ENCODE measurements around the gene WDPCP. TPM values are rescaled to one million over a fixed set of nuclear protein-coding genes. Genes with fewer than 3 reads are reported as not detected.
"Not testable (repeated sequence)": the region's sequence is repeated elsewhere in the genome, so short reads cannot be mapped to it uniquely, and the experiment has no call there.

WDPCP gene
- total and polyA plus RNA-seq, 2 of the 4 experiments (the other 2 are of a cell fraction) = 2.2 to 10.2 TPM

DNA sequence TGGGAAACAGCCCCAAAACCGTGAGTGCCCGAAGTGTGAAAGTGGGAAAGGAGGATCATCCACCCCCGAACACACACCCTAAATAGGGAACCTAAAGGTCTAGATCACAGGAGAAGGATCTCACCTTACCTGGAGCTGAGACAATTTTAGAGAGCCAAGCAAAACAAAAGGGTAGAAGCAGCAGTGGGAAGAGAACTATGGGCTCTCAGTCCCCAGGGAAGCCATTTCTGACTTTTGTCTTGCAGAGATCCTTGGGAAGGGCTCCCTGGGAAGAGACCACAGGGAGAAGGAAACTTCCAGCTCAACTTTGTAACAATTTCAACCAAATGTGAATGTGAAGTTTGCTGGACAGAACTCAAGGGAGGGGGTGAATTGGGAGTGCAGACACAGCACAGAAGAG lies 110.6 kb downstream of the WDPCP start:
- in situ Hi-C loops (cut with MboI; ENCODE audit: low sequenced_read_pairs) = loop anchor here (25.0 kb wide), 2 partner anchors 690 to 1015 kb away; no protein-coding TSS in a partner anchor
- no peak overlapping the region for H3K4me3 ChIP-seq (ENCODE audit: insufficient read depth, low read depth, low read length)
- TF ChIP-seq, protein P1, sequence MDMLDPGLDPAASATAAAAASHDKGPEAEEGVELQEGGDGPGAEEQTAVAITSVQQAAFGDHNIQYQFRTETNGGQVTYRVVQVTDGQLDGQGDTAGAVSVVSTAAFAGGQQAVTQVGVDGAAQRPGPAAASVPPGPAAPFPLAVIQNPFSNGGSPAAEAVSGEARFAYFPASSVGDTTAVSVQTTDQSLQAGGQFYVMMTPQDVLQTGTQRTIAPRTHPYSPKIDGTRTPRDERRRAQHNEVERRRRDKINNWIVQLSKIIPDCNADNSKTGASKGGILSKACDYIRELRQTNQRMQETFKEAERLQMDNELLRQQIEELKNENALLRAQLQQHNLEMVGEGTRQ (IDR thresholded peaks at IDR 0.05; ENCODE audit: low read depth, low read length) = no peak
- TF ChIP-seq MAFK (IDR thresholded peaks at IDR 0.05; ENCODE audit: low read depth, low read length) (no peak), RFX5 (IDR thresholded peaks at IDR 0.05; ENCODE audit: low read depth, low read length) (no peak)

DNA sequence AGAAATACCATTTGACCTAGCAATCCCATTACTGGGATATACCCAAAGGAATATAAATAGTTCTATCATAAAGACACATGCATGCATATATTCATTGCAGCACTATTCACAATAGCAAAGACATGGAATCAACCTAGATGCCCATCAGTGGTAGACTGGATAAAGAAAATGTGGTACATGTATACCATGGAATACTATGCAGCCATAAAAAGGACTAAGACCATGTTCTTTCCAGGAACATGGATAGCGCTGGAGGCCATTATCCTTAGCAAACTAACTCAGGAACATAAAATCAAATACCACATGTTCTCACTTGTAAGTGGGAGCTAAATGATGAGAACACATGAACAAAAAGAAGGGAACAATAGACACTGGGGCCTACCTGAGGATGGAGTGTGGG lies 119.0 kb downstream of the WDPCP start:
- H2BK20ac ChIP-seq (ENCODE audit: low read depth, low read length); H2BK120ac ChIP-seq (ENCODE audit: low read depth, low read length); H3K18ac ChIP-seq (ENCODE audit: low read depth, low read length); H3K23ac ChIP-seq (ENCODE audit: low read depth, low read length); H3K4me2 ChIP-seq (ENCODE audit: low read depth, low read length); H2AFZ ChIP-seq (replicated peaks; ENCODE audit: low read length, poor library complexity); DNase-seq; H4K91ac ChIP-seq (ENCODE audit: insufficient read depth, low read depth, low read length); H2AK5ac ChIP-seq (ENCODE audit: low read depth, low read length); H2BK15ac ChIP-seq (ENCODE audit: low read depth, low read length); H3K79me1 ChIP-seq (ENCODE audit: low read depth in 1 of 2, low read length in 2 of 2); intact Hi-C loops (cut with micrococcal nuclease); H3K4me3 ChIP-seq (ENCODE audit: insufficient read depth, low read depth, low read length); BruUV-seq (replicated peaks); H4K20me1 ChIP-seq (ENCODE audit: insufficient read depth, low read length); H3K9ac ChIP-seq (ENCODE audit: low read depth, low read length); H2BK5ac ChIP-seq (ENCODE audit: low read depth, low read length, poor library complexity, severe bottlenecking); H3K4ac ChIP-seq (ENCODE audit: low read depth, low read length); H4K5ac ChIP-seq (ENCODE audit: low read depth, low read length); dilution Hi-C loops (cut with HindIII; ENCODE audit: low sequenced_read_pairs, unreplicated experiment); H3K36me3 ChIP-seq (ENCODE audit: control insufficient read depth, insufficient read depth, low read length); H2AK9ac ChIP-seq (replicated peaks; ENCODE audit: low read depth, low read length, poor library complexity); in situ Hi-C loops (cut with MboI; ENCODE audit: low sequenced_read_pairs); H3K56ac ChIP-seq (ENCODE audit: extremely low read depth, insufficient read depth, low read length); H4K8ac ChIP-seq (ENCODE audit: low read depth in 2 of 2, low read length in 2 of 2); H3K9me3 ChIP-seq (ENCODE audit: control insufficient read depth, insufficient read depth, low read length); H3K4me1 ChIP-seq (ENCODE audit: control insufficient read depth, insufficient read depth, low read length); POLR2A ChIA-PET (ENCODE audit: unreplicated experiment); H3K27ac ChIP-seq (ENCODE audit: insufficient read depth, low read length); H3K9me1 ChIP-seq (ENCODE audit: insufficient read depth, low read length); H3K14ac ChIP-seq (replicated peaks; ENCODE audit: low read depth, low read length); H3K27me3 ChIP-seq (ENCODE audit: control insufficient read depth, insufficient read depth, low read length); ATAC-seq (ENCODE audit: low read depth): not testable (repeated sequence)
- no CpG with 5 or more reads among the region's 1 CpG for WGBS, 2 experiments (ENCODE audit: extremely low coverage in 2 of 2, insufficient read length in 1 of 2)
- CTCF ChIA-PET = interaction anchor here (0.6 kb wide), 1 partner anchor 394 kb away, joined by 3 read pairs; no protein-coding TSS in a partner anchor

More for the DNA sequence above, 110.6 kb downstream of the WDPCP start:
- Histone ChIP-seq H4K5ac (ENCODE audit: low read depth, low read length) (no peak overlapping the region), H4K91ac (ENCODE audit: insufficient read depth, low read depth, low read length) (no peak overlapping the region), H3K14ac (replicated peaks; ENCODE audit: low read depth, low read length) (no peak overlapping the region), H3K23ac (ENCODE audit: low read depth, low read length) (no peak overlapping the region), H2BK5ac (ENCODE audit: low read depth, low read length, poor library complexity, severe bottlenecking) (no peak overlapping the region), H3K18ac (ENCODE audit: low read depth, low read length) (no peak overlapping the region), H2AK5ac (ENCODE audit: low read depth, low read length) (no peak overlapping the region), H3K27ac (ENCODE audit: insufficient read depth, low read length) (no peak overlapping the region), H3K4ac (ENCODE audit: low read depth, low read length) (no peak overlapping the region), H2BK120ac (ENCODE audit: low read depth, low read length) (no peak overlapping the region), H2BK15ac (ENCODE audit: low read depth, low read length) (no peak overlapping the region), H2AK9ac (replicated peaks; ENCODE audit: low read depth, low read length, poor library complexity) (no peak overlapping the region), H2AFZ (replicated peaks; ENCODE audit: low read length, poor library complexity) (no peak overlapping the region), H3K9me1 (ENCODE audit: insufficient read depth, low read length) (no peaks in the 10 kb centered on the region), H3K4me2 (ENCODE audit: low read depth, low read length) (no peak overlapping the region), H3K56ac (ENCODE audit: extremely low read depth, insufficient read depth, low read length) (no peak overlapping the region), H3K79me1 (ENCODE audit: low read depth in 1 of 2, low read length in 2 of 2) (no peaks in the 10 kb centered on the region), H4K20me1 (ENCODE audit: insufficient read depth, low read length) (no peaks in the 10 kb centered on the region), H3K9me3 (ENCODE audit: control insufficient read depth, insufficient read depth, low read length) (no peaks in the 10 kb centered on the region), H2BK20ac (ENCODE audit: low read depth, low read length) (no peak overlapping the region), H3K4me1 (ENCODE audit: control insufficient read depth, insufficient read depth, low read length) (no peaks in the 10 kb centered on the region), H3K9ac (ENCODE audit: low read depth, low read length) (no peak overlapping the region), H3K27me3 (ENCODE audit: control insufficient read depth, insufficient read depth, low read length) (no peaks in the 10 kb centered on the region), H4K8ac (ENCODE audit: low read depth in 2 of 2, low read length in 2 of 2) (no peak overlapping the region), H3K36me3 (ENCODE audit: control insufficient read depth, insufficient read depth, low read length) (no peaks in the 10 kb centered on the region)
- dilution Hi-C loops (cut with HindIII; ENCODE audit: low sequenced_read_pairs, unreplicated experiment) = no loop called here
- CTCF ChIA-PET = no interaction called here
- DNase-seq = no peak
- intact Hi-C loops (cut with micrococcal nuclease) = no loop called here
- WGBS, 2 experiments (ENCODE audit: extremely low coverage in 2 of 2, insufficient read length in 1 of 2) = no CpG with 5 or more reads among the region's 3 CpGs
- ATAC-seq (ENCODE audit: low read depth) = no peak
- no TSS peak for BruUV-seq (replicated peaks)
- POLR2A ChIA-PET (ENCODE audit: unreplicated experiment) = no interaction called here

Data from IMR-90 (cell line).